GM19467 (cell line): ENCODE data around the gene HIBCH.
"Not testable (repeated sequence)": the region's sequence is repeated elsewhere in the genome, so short reads cannot be mapped to it uniquely, and the experiment has no call there.

ENCODE experiments used
- ATAC-seq: cut with Tn5 transposase; IDR thresholded peaks from one replicate; pipeline ENCODE4 v1.9.1; 2021; ENCODE audit warnings: mild to moderate bottlenecking, moderate library complexity; ENCODE audit not compliant: unreplicated experiment

The HIBCH gene

GRCh38 chr2:190162851-190163250 is 156.8 kb downstream of the HIBCH start:
- ATAC-seq, result no peak

GRCh38 chr2:190159453-190159852 is 160.2 kb downstream of the HIBCH start:
- no peak for ATAC-seq

DNA sequence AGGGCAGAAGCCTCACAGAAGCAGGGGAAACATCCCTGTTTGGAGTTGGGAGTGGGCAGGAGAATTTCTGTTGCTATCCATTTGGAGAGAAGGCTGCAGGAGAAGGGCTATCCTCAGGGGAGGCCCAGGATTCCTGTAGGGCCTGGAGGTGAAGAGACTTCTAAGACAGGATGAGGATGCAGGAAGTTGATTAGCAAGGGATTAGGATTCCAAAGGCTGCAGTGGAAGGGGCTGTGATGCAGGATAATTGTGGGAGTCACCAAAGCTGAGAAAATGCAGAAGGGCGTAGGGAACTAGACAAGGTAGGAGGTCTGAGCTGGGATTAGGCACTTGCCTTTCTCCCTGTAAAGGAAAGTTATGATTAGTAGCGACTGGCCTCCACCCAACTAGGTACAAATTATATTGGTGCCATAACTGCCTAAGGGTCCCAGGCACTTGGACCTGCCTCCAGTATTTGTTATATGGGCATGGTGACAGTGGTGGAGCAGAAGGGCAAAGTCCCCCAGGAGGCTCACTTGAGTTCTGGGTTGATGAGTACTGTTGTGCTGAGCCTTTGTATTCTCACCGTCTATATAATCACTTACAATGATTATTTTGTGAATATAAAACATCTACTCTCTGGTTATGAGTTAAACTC is 160.7 kb downstream of the HIBCH start:
- ATAC-seq, result no peak

DNA sequence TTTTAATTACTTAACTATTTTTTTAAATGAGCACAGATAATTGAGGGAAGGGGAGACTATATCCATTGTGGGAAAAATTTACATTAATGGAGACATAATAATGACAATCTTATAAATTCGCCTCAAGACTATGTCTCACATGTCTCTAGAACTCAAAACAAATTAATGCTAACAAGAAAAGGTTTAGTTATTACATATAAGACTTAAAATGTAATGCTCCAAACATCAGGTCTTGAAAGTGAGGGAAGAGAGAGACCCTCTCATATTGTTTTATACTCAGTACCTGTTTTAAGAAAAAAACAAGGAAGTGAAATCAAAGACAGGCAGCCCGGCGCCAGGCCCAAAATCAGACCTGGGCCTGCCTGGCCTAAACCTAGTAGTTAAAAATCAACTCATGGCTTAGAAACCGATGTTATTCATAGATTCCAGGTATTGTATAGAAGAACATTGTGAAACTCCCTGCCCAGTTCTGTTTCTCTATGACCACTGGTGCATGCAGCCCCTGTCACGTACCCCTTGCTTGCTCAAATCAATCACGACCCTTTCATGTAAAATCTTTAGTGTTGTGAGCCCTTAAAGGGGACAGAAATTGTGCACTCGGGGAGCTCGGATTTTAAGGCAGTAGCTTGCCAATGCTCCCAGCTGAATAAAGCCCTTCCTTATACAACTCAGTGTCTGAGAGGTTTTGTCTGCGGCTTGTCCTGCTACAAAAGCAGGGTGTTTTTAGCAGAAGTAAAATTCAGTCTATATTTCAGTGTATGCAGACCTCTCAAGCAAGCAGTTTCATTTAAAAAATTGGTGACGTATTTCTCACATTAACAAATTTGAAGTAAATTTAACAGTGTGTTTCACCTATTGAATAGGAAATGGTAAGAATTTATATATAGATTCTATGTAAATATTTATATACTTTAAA is 161.8 kb downstream of the HIBCH start:
- ATAC-seq, result not testable (repeated sequence)

DNA sequence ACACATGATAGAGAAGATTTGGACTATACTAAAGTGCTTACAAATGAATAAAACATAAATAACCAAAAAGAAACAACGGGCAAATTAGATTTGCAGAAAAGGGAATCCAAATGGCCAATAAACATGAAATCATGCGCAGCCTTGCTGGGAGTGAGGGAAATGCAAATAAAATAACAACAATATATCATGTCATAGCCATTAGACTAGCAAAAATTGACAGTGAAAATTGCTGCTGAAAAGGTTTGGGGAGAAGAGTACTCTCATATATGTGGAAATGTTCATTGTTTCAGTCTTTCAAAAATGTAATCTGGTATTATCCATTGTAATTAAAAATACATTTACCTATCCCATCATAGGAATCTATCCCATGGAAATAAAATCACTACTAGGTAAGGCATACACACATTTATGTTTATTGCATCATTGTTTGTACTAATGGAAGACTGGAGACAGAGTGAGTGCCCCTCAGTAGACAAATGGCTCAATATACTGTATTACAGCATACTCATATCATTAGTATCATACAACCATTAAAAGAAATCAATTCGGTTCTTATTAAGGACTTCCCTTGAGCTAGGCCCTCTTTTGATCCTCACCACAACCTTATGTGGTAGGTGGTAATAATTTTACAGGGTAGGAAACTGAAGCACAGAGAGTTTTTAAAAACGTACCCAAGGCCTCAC is 163.0 kb downstream of the HIBCH start:
- ATAC-seq, result no peak
